WERI-Rb-1 (cell line): ENCODE data around the gene SELENOW.
"Not testable (repeated sequence)": the region's sequence is repeated elsewhere in the genome, so short reads cannot be mapped to it uniquely, and the experiment has no call there.

ENCODE experiments used
- DNase-seq: peaks from one replicate; pipeline ENCODE4 v3.0.0-alpha.2; 2020
- H3K27ac ChIP-seq: fragments of 250-450 bp; sonication (Bioruptor Pico); 2 replicates; pipeline ENCODE4 v1.5.1; 2020; ENCODE audit warnings: mild to moderate bottlenecking, moderate library complexity
- H3K27me3 ChIP-seq: fragments of 250-450 bp; sonication (Bioruptor Pico); 2 replicates; pipeline ENCODE4 v1.5.1; 2021; ENCODE audit warnings: mild to moderate bottlenecking, low read depth, moderate library complexity; ENCODE audit not compliant: insufficient read depth, severe bottlenecking
- H3K36me3 ChIP-seq: fragments of 250-450 bp; sonication (Bioruptor Pico); 2 replicates; pipeline ENCODE4 v1.5.1; 2020; ENCODE audit warnings: mild to moderate bottlenecking, moderate library complexity
- H3K4me3 ChIP-seq: 2 replicates; pipeline ENCODE4 v1.5.1; 2011; ENCODE audit warnings: low read depth, mild to moderate bottlenecking, control low read depth, low read length
- H3K9me3 ChIP-seq: fragments of 250-450 bp; sonication (Bioruptor Pico); 2 replicates; pipeline ENCODE4 v1.5.1; 2021; ENCODE audit warnings: mild to moderate bottlenecking, moderate library complexity; ENCODE audit not compliant: severe bottlenecking
- CTCF ChIP-seq: IDR thresholded peaks from 2 replicates; pipeline ENCODE4 v1.5.1; 2011; ENCODE audit warnings: low read depth, mild to moderate bottlenecking, control low read depth, inconsistent platforms, low read length

Gene SELENOW

GRCh38 chr19:47805313-47805712 lies 26.8 kb downstream of the SELENOW start:
- Histone ChIP-seq H3K27me3 (no peaks in the 10 kb centered on the region), H3K4me3 (no peak overlapping the region), H3K27ac (peak overlapping the region; percentile 48), H3K9me3 (no peaks in the 10 kb centered on the region), H3K36me3 (no peaks in the 10 kb centered on the region)
- DNase-seq = peak; percentile 73
- TF ChIP-seq CTCF = no peak

- TF ChIP-seq CTCF = no peak
- H3K36me3 ChIP-seq = no peaks in the 10 kb centered on the region
- H3K9me3 ChIP-seq = no peaks in the 10 kb centered on the region
- no peaks in the 10 kb centered on the region for H3K27me3 ChIP-seq
- H3K4me3 ChIP-seq = no peak overlapping the region
- H3K27ac ChIP-seq = no peak overlapping the region
- DNase-seq = no peak
Measured at GRCh38 chr19:47806435-47806834, 27.9 kb downstream of the SELENOW start.

DNA sequence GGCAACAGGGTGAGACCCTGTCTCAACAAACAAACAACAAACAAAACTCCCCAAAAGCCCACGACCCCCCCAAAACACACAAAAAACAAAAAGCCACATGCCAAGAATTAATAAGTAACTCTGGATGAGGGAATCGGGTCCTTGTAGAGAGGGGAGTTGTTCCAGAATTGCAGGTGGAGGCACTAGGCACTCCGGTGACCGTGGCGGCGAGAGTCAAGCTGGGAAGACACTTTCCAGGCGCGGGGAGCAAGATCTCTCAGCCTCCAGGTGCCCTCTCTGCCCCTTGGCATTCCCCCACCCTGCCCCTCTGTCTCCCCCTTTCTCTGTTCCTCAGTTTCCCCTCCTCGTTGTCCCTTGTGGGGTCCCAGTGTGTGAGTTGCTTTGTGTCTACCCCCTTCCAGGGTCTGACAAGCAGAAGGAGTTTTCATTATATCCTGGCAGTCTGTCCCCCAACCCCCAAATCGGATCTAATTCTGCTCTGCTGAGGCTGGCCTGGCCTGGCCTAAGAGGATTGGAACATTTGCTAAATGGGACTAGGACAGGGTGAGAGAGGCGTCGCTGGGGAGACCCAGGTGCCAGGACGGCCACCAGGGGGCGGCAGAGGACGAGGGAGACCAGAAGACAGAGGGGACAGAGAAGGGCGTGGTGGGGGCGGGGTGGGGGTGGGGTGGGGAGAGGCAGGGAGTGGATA lies 34.9 kb downstream of the SELENOW start:
- peak; percentile 99 for DNase-seq
- H3K36me3 ChIP-seq = no peaks in the 10 kb centered on the region
- peaks cover 1% of the 10 kb centered on the region for H3K9me3 ChIP-seq
- peak; percentile 65 for TF ChIP-seq CTCF
- peak overlapping the region; percentile 94 for H3K27ac ChIP-seq
- peak overlapping the region; percentile 45 for H3K4me3 ChIP-seq
- no peaks in the 10 kb centered on the region for H3K27me3 ChIP-seq

GRCh38 chr19:47813995-47814328 lies 35.5 kb downstream of the SELENOW start:
- no peaks in the 10 kb centered on the region for H3K27me3 ChIP-seq
- H3K4me3 ChIP-seq = peak overlapping the region; percentile 8; the same call in 1 of the 2 replicates
- H3K27ac ChIP-seq = peak overlapping the region; percentile 84
- DNase-seq = peak; percentile 42
- H3K36me3 ChIP-seq = no peaks in the 10 kb centered on the region
- H3K9me3 ChIP-seq = peaks cover 3% of the 10 kb centered on the region
- TF ChIP-seq CTCF = no peak

GRCh38 chr19:47816270-47816669 lies 37.8 kb downstream of the SELENOW start:
- H3K27ac ChIP-seq, H3K9me3 ChIP-seq, DNase-seq, H3K4me3 ChIP-seq, H3K27me3 ChIP-seq, H3K36me3 ChIP-seq: not testable (repeated sequence)

GRCh38 chr19:47818221-47818620 lies 39.7 kb downstream of the SELENOW start:
- not testable (repeated sequence) for H3K4me3 ChIP-seq, H3K27me3 ChIP-seq, H3K27ac ChIP-seq

GRCh38 chr19:47819858-47820257 lies 41.4 kb downstream of the SELENOW start:
- no peaks in the 10 kb centered on the region for H3K27me3 ChIP-seq
- TF ChIP-seq CTCF = no peak
- peak; percentile 97 for DNase-seq

More at GRCh38 chr19:47818221-47818620, 39.7 kb downstream of the SELENOW start:
- H3K36me3 ChIP-seq = peaks cover 15% of the 10 kb centered on the region
- H3K9me3 ChIP-seq, DNase-seq: not testable (repeated sequence)

More at GRCh38 chr19:47819858-47820257, 41.4 kb downstream of the SELENOW start:
- peak overlapping the region; percentile 99 for H3K27ac ChIP-seq
- H3K9me3 ChIP-seq = peaks cover 3% of the 10 kb centered on the region
- peak overlapping the region; percentile 50 for H3K4me3 ChIP-seq
- peaks cover 31% of the 10 kb centered on the region for H3K36me3 ChIP-seq
